Ovary (tissue), 10 donors: Measurements from ENCODE around the gene COLQ. TPM values are rescaled to one million over a fixed set of nuclear protein-coding genes. Genes with fewer than 3 reads are reported as not detected.

Source experiments
- DNase-seq, 5 donors: peaks; one replicate each; pipeline ENCODE4 v3.0.0-alpha.2; 2019 to 2020
- H3K27ac ChIP-seq, 2 donors: fragments of 200-600 bp; one replicate each; pipeline versions ENCODE4 v1.5.1 to v1.8.0; 2019 to 2022
- H3K27me3 ChIP-seq: fragments of 200-600 bp; one replicate; pipeline ENCODE4 v1.8.0; 2022
- H3K36me3 ChIP-seq: fragments of 200-600 bp; sonication (generic); one replicate; pipeline ENCODE4 v1.5.1; 2019
- H3K4me1 ChIP-seq: one replicate; pipeline ENCODE4 v1.8.1; 2013; ENCODE audit warnings: mild to moderate bottlenecking, moderate library complexity; ENCODE audit not compliant: insufficient read depth
- H3K4me3 ChIP-seq: fragments of 200-600 bp; sonication (generic); one replicate; pipeline ENCODE4 v1.5.1; 2017
- H3K9me3 ChIP-seq, 2 donors: fragments of 200-600 bp in 1 of 2; sonication (generic) in 1 of 2; one replicate each; pipeline versions ENCODE4 v1.5.1 to v1.8.1; 2013 to 2019; ENCODE audit warnings: mild to moderate bottlenecking in 1 of 2, moderate library complexity in 1 of 2
- CTCF ChIP-seq, 3 donors: fragments of 450-650 bp in 2 of 3; fragments of 200-600 bp in 1 of 3; IDR thresholded peaks; one replicate each; pipeline versions ENCODE4 v1.5.1 to v1.8.0; 2016 to 2022; ENCODE audit warnings: antibody characterized with exemption in 3 of 3, mild to moderate bottlenecking in 1 of 3
- EP300 ChIP-seq: sonication (generic); formaldehyde crosslinking; IDR thresholded peaks from one replicate; pipeline ENCODE4 v1.6.1; 2017; ENCODE audit warnings: antibody characterized with exemption
- POLR2A ChIP-seq: fragments of 450-650 bp; IDR thresholded peaks from one replicate; pipeline ENCODE4 v1.6.1; 2017; ENCODE audit warnings: antibody characterized with exemption, mild to moderate bottlenecking, moderate library complexity
- WGBS, 3 donors: extraction: QIAGEN DNeasy Blood & Tissue Kit in 1 of 3; methylation state at CpG; one replicate each; pipeline versions ENCODE4 v1.1.5 to v1.1.7; 2013 to 2017; 5-methylcytosine and 5-hydroxymethylcytosine counted together
- intact Hi-C, 4 donors: fragments of 100-400 bp; cut with DNase I; formaldehyde crosslinking; loops; one replicate each; pipeline versions ENCODE4 v1.11.0 to v1.15.1; 2022 to 2023
- long read RNA-seq, 3 donors: library from polyadenylated mRNA in 2 of 3; unstranded in 2 of 3; transcript quantifications; one replicate each; pipeline ENCODE4 v2.0.0 and lab custom pipeline, GENCODE V29; 2021 to 2026
- polyA plus RNA-seq, 2 donors: library from polyadenylated mRNA; stranded (reverse); fragments of 200-250 nt in 1 of 2; fragments of 350-450 nt in 1 of 2; fragmentation: Illumina TruSeq in 1 of 2; extraction: RNeasy Lipid Tissue Mini Kit (QIAGEN cat#74804) in 1 of 2; gene quantifications; one replicate each; pipeline ENCODE4 v1.2.3, GENCODE V29; 2013 to 2014
- total RNA-seq, 7 donors: library from RNA; depleted of rRNA in 2 of 7; stranded (reverse); fragments of >200 nt in 2 of 7; fragmentation: NEBNext Ultra II Directional in 3 of 7; extraction: Animal tissue kit (Norgen Biotek cat#: 25700) in 3 of 7; gene quantifications; one replicate each; pipeline versions ENCODE4 v1.1.0 to v1.2.4, GENCODE V29; 2016 to 2023
- donor health status: DM: no; HTN: no; CAD: no; lungs with moderate emphysema.
- donor health status: DM: no; HTN: no; CAD: no.
- donor health status: Bipolar disorder and iron deficiency.
- donor health status: DM: yes; HTN: yes; CAD: no.
- donor health status: DM: no; HTN: no; CAD: no.
- donor health status: DM: yes; HTN: yes; CAD: no.

The COLQ gene
- total RNA-seq (1 to 10 TPM; 1.9 to 6.1 (median 3.6) TPM), polyA plus RNA-seq (1 to 10 TPM; 1.9 to 2.8 TPM)
- long read RNA-seq, donor 1, partial matches to known transcripts = 1 of 2 reads
- long read RNA-seq, donor 1, other reads (novel, unspliced or antisense) = 0 of 2 reads
- long read RNA-seq, donor 2, partial matches to known transcripts = 0 of 1 reads
- long read RNA-seq, donor 2, other reads (novel, unspliced or antisense) = 0 of 1 reads
- long read RNA-seq, donor 3, partial matches to known transcripts = 0 of 4 reads
- long read RNA-seq, donor 3, other reads (novel, unspliced or antisense) = 4 of 4 reads

- Histone ChIP-seq H3K36me3 (no peaks in the 10 kb centered on the region), H3K27me3 (no peaks in the 10 kb centered on the region), H3K4me1 (no peaks in the 10 kb centered on the region), H3K27ac (no peak within 1 kb of the TSS), H3K9me3 (no peaks in the 10 kb centered on the region), H3K4me3 (no peak within 1 kb of the TSS)
- intact Hi-C loops = no loop called here
- TF ChIP-seq CTCF (IDR thresholded peaks at IDR 0.05) = no peak
- no peak for TF ChIP-seq POLR2A
- TF ChIP-seq EP300 = no peak
- DNase-seq = peak in 3 of 5 donors; percentile 41 to 62 (median 51)
- 11 to 14% (median 12%) methylated on average over 6 of the region's 6 CpGs for WGBS, 3 donors
Measured at GRCh38 chr3:15521573-15521965, at the start of gene COLQ. COLQ (minus strand) TSS chr3:15521706; CDS start chr3:15521625, 81 bp downstream.

DNA sequence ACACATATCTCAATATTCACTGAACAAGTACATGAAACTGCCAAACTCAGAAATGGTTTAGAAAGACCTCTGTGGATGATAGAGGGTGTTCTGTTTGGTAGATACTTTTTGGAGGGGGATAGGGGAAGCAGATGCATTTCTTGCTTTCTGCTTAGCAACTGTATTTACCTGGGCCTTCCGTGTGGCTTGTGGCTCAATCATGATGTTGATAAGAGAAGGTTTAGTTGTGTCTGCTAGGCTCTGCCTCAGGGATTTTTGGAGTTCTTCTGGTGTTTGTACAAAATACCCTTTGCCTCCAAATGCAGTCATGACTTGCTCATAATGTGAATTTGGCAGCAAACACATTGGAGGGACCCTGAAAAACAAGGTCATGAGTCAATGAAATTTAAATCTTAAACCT lies 41.7 kb upstream of the COLQ start:
- Histone ChIP-seq H3K27ac (no peak overlapping the region), H3K4me3 (no peak overlapping the region), H3K27me3 (no peaks in the 10 kb centered on the region), H3K4me1 (no peaks in the 10 kb centered on the region), H3K9me3 (no peaks in the 10 kb centered on the region), H3K36me3 (no peaks in the 10 kb centered on the region)
- 9 to 31% (median 11%) methylated on average over 1 of the region's 1 CpG for WGBS, 3 donors
- no peak for TF ChIP-seq EP300
- TF ChIP-seq CTCF (IDR thresholded peaks at IDR 0.05) = no peak
- no peak for TF ChIP-seq POLR2A
- intact Hi-C loops = loop anchor here in 2 of 4 donors (10.0 kb wide), 2 partner anchors 128 to 358 kb away; partner anchors contain the start of gene CAPN7 (in 1 of the 2)
- DNase-seq = no peak

- no peak for TF ChIP-seq EP300
- no peak for TF ChIP-seq CTCF (IDR thresholded peaks at IDR 0.05)
- TF ChIP-seq POLR2A = no peak
- DNase-seq = no peak
- Histone ChIP-seq H3K27me3 (no peaks in the 10 kb centered on the region), H3K27ac (no peak overlapping the region), H3K9me3 (no peaks in the 10 kb centered on the region), H3K36me3 (no peaks in the 10 kb centered on the region), H3K4me3 (no peak overlapping the region), H3K4me1 (no peaks in the 10 kb centered on the region)
- intact Hi-C loops = loop anchor here in 2 of 4 donors (10.0 kb wide), 2 partner anchors 128 to 358 kb away; partner anchors contain the start of gene CAPN7 (in 1 of the 2)
- 83 to 88% (median 83%) methylated on average over 5 of the region's 5 CpGs for WGBS, 3 donors
Measured at GRCh38 chr3:15562560-15562959, 41.1 kb upstream of the COLQ start.

GRCh38 chr3:15558581-15558980 lies 37.1 kb upstream of the COLQ start:
- WGBS, 3 donors = 80% methylated on average over 9 of the region's 9 CpGs
- Histone ChIP-seq H3K9me3 (no peaks in the 10 kb centered on the region), H3K27me3 (no peaks in the 10 kb centered on the region), H3K4me3 (no peak overlapping the region), H3K4me1 (no peaks in the 10 kb centered on the region), H3K27ac (no peak overlapping the region), H3K36me3 (no peaks in the 10 kb centered on the region)
- TF ChIP-seq POLR2A (no peak), CTCF (IDR thresholded peaks at IDR 0.05) (no peak), EP300 (no peak)
- no peak for DNase-seq
- intact Hi-C loops = loop anchor here in 1 of 4 donors (5.0 to 10.0 kb wide), 2 partner anchors 134 to 356 kb away; partner anchors contain the start of genes EAF1 and METTL6
